Fibroblast of the aortic adventitia (primary cell): ENCODE data around the gene SMPDL3A. TPM values are rescaled to one million over a fixed set of nuclear protein-coding genes. Genes with fewer than 3 reads are reported as not detected.

Experiments
- DNase-seq: peaks from one replicate; pipeline ENCODE4 v3.0.0-alpha.2; 2010; ENCODE audit warnings: low read depth
- H3K4me3 ChIP-seq: 2 replicates; pipeline ENCODE4 v1.5.1; 2011; ENCODE audit warnings: low read depth, mild to moderate bottlenecking, control low read depth, low read length, moderate library complexity
- total RNA-seq: library from RNA; depleted of rRNA; stranded (reverse); fragments of >200 nt; gene quantifications from 2 replicates; pipeline ENCODE4 v1.2.3, GENCODE V29; 2012; ENCODE audit warnings: low replicate concordance
- TF ChIP-seq, protein P1 (sequence below): IDR thresholded peaks from 2 replicates; pipeline ENCODE4 v1.5.1; 2011; ENCODE audit warnings: mild to moderate bottlenecking, low read length, control low read depth, inconsistent platforms; ENCODE audit not compliant: insufficient read depth

The SMPDL3A gene
- total RNA-seq, 1 donor = 19.6 TPM

GRCh38 chr6:122810189-122810588, 21.1 kb downstream of the SMPDL3A start:
- H3K4me3 ChIP-seq = no peak overlapping the region
- TF ChIP-seq, protein P1, sequence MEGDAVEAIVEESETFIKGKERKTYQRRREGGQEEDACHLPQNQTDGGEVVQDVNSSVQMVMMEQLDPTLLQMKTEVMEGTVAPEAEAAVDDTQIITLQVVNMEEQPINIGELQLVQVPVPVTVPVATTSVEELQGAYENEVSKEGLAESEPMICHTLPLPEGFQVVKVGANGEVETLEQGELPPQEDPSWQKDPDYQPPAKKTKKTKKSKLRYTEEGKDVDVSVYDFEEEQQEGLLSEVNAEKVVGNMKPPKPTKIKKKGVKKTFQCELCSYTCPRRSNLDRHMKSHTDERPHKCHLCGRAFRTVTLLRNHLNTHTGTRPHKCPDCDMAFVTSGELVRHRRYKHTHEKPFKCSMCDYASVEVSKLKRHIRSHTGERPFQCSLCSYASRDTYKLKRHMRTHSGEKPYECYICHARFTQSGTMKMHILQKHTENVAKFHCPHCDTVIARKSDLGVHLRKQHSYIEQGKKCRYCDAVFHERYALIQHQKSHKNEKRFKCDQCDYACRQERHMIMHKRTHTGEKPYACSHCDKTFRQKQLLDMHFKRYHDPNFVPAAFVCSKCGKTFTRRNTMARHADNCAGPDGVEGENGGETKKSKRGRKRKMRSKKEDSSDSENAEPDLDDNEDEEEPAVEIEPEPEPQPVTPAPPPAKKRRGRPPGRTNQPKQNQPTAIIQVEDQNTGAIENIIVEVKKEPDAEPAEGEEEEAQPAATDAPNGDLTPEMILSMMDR = no peak
- DNase-seq = no peak

- TF ChIP-seq, protein P1 = no peak
- H3K4me3 ChIP-seq = no peak overlapping the region
- no peak for DNase-seq
Observed at GRCh38 chr6:122817358-122817757, 28.3 kb downstream of the SMPDL3A start.

GRCh38 chr6:122817766-122818165, 28.7 kb downstream of the SMPDL3A start:
- no peak for DNase-seq
- no peak overlapping the region for H3K4me3 ChIP-seq
- TF ChIP-seq, protein P1 = no peak

DNA sequence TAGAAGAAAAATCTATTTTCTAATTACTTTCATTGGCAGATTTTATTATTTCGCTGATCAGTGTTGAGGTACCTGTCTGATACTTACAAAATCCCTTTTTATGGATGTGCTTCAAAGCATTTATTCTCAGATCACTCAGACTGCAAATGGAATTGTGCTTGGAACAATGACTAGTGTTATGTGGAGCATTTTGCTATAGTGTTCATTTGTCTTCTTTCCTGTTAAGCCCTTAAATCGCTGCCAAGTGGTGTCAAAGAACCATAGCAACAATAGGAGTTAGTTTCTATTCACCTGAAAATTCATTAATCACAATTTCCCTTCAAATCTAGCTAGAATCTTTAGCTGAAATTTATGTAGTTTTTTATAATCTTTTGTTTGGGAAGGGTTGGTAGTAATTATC, 29.8 kb downstream of the SMPDL3A start:
- no peak for DNase-seq
- TF ChIP-seq, protein P1 = no peak
- no peak overlapping the region for H3K4me3 ChIP-seq

DNA sequence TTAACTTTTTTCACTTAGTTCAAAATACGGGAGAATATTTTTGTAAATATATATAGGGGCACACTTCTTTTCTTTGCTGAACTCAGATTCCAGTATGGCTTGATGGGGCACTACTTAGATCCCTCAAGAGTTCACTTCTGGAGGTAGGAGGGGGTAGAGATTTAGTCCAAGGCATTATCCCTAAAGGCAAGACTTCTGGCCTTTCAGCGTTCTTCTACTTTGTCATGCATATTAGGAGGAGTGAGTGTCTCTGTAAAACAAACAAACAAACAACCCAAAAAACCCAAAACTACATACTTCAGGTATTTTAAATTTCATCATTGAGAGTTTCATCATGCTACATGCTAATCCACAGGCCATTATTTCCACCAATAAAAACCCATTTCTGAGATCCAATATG, 32.0 kb downstream of the SMPDL3A start:
- TF ChIP-seq, protein P1 = no peak
- H3K4me3 ChIP-seq = no peak overlapping the region
- DNase-seq = no peak

GRCh38 chr6:122825163-122825562, 36.1 kb downstream of the SMPDL3A start:
- no peak overlapping the region for H3K4me3 ChIP-seq
- no peak for DNase-seq
- TF ChIP-seq, protein P1 = no peak

- TF ChIP-seq, protein P1 = no peak
- no peak overlapping the region for H3K4me3 ChIP-seq
Observed at GRCh38 chr6:122829456-122829855, 40.4 kb downstream of the SMPDL3A start.

More at GRCh38 chr6:122829456-122829855, 40.4 kb downstream of the SMPDL3A start:
- DNase-seq = no peak
